ENCODE results near the gene NXF2.
A peak's percentile ranks its signal among the peaks of the same experiment; 100 is the strongest.

- TF ChIP-seq, protein P1, sequence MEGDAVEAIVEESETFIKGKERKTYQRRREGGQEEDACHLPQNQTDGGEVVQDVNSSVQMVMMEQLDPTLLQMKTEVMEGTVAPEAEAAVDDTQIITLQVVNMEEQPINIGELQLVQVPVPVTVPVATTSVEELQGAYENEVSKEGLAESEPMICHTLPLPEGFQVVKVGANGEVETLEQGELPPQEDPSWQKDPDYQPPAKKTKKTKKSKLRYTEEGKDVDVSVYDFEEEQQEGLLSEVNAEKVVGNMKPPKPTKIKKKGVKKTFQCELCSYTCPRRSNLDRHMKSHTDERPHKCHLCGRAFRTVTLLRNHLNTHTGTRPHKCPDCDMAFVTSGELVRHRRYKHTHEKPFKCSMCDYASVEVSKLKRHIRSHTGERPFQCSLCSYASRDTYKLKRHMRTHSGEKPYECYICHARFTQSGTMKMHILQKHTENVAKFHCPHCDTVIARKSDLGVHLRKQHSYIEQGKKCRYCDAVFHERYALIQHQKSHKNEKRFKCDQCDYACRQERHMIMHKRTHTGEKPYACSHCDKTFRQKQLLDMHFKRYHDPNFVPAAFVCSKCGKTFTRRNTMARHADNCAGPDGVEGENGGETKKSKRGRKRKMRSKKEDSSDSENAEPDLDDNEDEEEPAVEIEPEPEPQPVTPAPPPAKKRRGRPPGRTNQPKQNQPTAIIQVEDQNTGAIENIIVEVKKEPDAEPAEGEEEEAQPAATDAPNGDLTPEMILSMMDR (IDR thresholded peaks at IDR 0.05): peak in 2 of 6 experiments; percentile 8 to 26
- no peak for TF ChIP-seq POLR2A (IDR thresholded peaks at IDR 0.05)
Measured at GRCh38 chrX:102341867-102342266, 94.9 kb downstream of the NXF2 start.
